K562 (cell line): Measurements from ENCODE around the gene AFF3. TPM values are rescaled to one million over a fixed set of nuclear protein-coding genes. Genes with fewer than 3 reads are reported as not detected.

Source experiments
- HLTF ChIP-seq: fragments of 450-650 bp; IDR thresholded peaks from 2 replicates; pipeline ENCODE4 v1.6.1; 2016
- MAFG ChIP-seq: fragments of 450-650 bp; conservative IDR thresholded peaks from 2 replicates; pipeline ENCODE4 v1.6.1; 2016; ENCODE audit warnings: missing genetic modification characterization, missing compliant biosample characterization
- NR4A1 ChIP-seq, 2 experiments: fragments of 250-450 bp in 1 of 2; fragments of 450-650 bp in 1 of 2; sonication (Bioruptor Pico) in 1 of 2; IDR thresholded peaks; 2 replicates each; pipeline versions ENCODE4 v1.4.0 to v1.6.1; 2016 to 2020; ENCODE audit warnings: mild to moderate bottlenecking in 2 of 2, missing compliant biosample characterization in 1 of 2, missing genetic modification characterization in 1 of 2, moderate library complexity in 1 of 2
- REST ChIP-seq, 2 experiments: fragments of 450-650 bp; formaldehyde crosslinking in 1 of 2; IDR thresholded peaks; 2 replicates each; pipeline versions ENCODE4 v1.4.0 to v1.6.1; 2014 to 2020; ENCODE audit warnings: mild to moderate bottlenecking in 2 of 2, borderline replicate concordance in 1 of 2, low read depth in 1 of 2
- ZNF644 ChIP-seq: fragments of 200-800 bp; sonication (Bioruptor generic); IDR thresholded peaks from 2 replicates; pipeline ENCODE4 v1.6.1; 2016; ENCODE audit warnings: low read depth, missing genetic modification characterization, missing compliant biosample characterization
- polyA plus RNA-seq, 8 experiments: library from polyadenylated mRNA; depleted of rRNA in 4 of 8; stranded (reverse) in 5 of 8; unstranded in 3 of 8; fragments of >200 nt; fragmentation: Nextera tagmentation in 2 of 8; fragmentation: Illumina TruSeq in 1 of 8; extraction: Ambion mirVana in 2 of 8; extraction: Trizol in 1 of 8; gene quantifications; 2 replicates each; pipeline versions ENCODE4 v1.2.1 to v1.2.3, GENCODE V29; 2011 to 2014; ENCODE audit warnings: inconsistent platforms in 1 of 8, missing spikeins in 1 of 8
- total RNA-seq, 7 experiments: library from RNA; depleted of rRNA in 6 of 7; stranded (reverse); fragments of >200 nt in 6 of 7; fragmentation: Illumina TruSeq in 2 of 7; extraction: Trizol in 2 of 7; gene quantifications; 2 replicates each; pipeline versions ENCODE4 v1.2.1 to v1.2.3, GENCODE V29; 2011 to 2021; ENCODE audit warnings: low replicate concordance in 1 of 7

The AFF3 gene
- total and polyA plus RNA-seq, 9 of the 15 experiments (the other 6 are each of a cell fraction or from before 2014, with no cell fraction given) = 0.02 to 0.11 TPM; not detected in 7

DNA sequence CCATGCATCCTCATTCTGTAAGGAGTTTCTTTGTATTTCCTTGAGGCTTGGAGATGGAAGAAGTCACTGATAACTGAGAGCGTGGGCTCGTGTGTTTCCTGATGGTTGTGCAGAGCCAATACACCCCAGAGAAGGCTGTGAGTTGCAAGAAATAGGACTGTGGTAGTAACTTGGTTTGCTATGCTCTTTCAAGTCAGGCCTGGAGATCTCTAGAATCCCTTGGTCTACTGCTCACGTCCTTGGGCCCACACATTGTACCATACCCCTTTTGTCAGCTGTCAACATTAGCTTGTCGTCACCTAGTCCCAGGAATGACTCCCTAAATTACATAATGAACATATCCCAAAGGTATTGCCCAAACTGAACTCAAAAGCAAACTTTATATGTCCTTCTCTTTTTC lies 414.2 kb downstream of the AFF3 start (continued):
- TF ChIP-seq REST (IDR thresholded peaks at IDR 0.05; ENCODE audit: borderline replicate concordance) (no peak), REST (CRISPR knock-in tag; IDR thresholded peaks at IDR 0.05; ENCODE audit: low read depth) (no peak), HLTF (no peak), ZNF644 (tag) (no peak), NR4A1 (CRISPR knock-in tag; IDR thresholded peaks at IDR 0.05) (no peak), NR4A1 (tag; IDR thresholded peaks at IDR 0.05) (no peak), MAFG (tag) (no peak)
